Esophagus muscularis mucosa (tissue), 4 donors: ENCODE results near the gene RAG1. TPM values are rescaled to one million over a fixed set of nuclear protein-coding genes. Genes with fewer than 3 reads are reported as not detected.

Experiments
- DNase-seq: peaks from one replicate; pipeline ENCODE4 v3.0.0-alpha.2; 2017; ENCODE audit errors: extremely low spot score
- H3K27ac ChIP-seq, 4 donors: fragments of 200-600 bp; sonication (generic); replicated peaks in 1 of 4; 1 replicate in 3 of 4; 2 replicates in 1 of 4; pipeline ENCODE4 v1.5.1; 2016 to 2019; ENCODE audit warnings: mild to moderate bottlenecking in 1 of 4
- H3K27me3 ChIP-seq, 4 donors: fragments of 200-600 bp; sonication (generic); one replicate each; pipeline versions ENCODE4 v1.5.1 to v1.6.0; 2016 to 2019
- H3K36me3 ChIP-seq, 4 donors: fragments of 200-600 bp; sonication (generic); one replicate each; pipeline ENCODE4 v1.5.1; 2016 to 2019
- H3K4me1 ChIP-seq, 4 donors: fragments of 200-600 bp; sonication (generic); one replicate each; pipeline ENCODE4 v1.5.1; 2016 to 2019
- H3K4me3 ChIP-seq, 4 donors: fragments of 200-600 bp; sonication (generic); 1 replicate in 2 of 4; 2 replicates in 2 of 4; pipeline ENCODE4 v1.5.1; 2016 to 2019; ENCODE audit warnings: mild to moderate bottlenecking in 4 of 4, moderate library complexity in 1 of 4
- H3K9me3 ChIP-seq, 4 donors: fragments of 200-600 bp; sonication (generic); 1 replicate in 3 of 4; 2 replicates in 1 of 4; pipeline ENCODE4 v1.5.1; 2016 to 2019
- EP300 ChIP-seq: sonication (generic); formaldehyde crosslinking; IDR thresholded peaks from one replicate; pipeline ENCODE4 v1.6.1; 2017; ENCODE audit warnings: antibody characterized with exemption
- POLR2A ChIP-seq: fragments of 450-650 bp; IDR thresholded peaks from one replicate; pipeline ENCODE4 v1.6.1; 2017; ENCODE audit warnings: antibody characterized with exemption, moderate library complexity, mild to moderate bottlenecking, low read depth
- POLR2AphosphoS5 ChIP-seq, 2 donors: sonication (generic); formaldehyde crosslinking; IDR thresholded peaks; one replicate each; pipeline ENCODE4 v1.6.1; 2017; ENCODE audit warnings: antibody characterized with exemption in 2 of 2
- WGBS: methylation state at CpG from one replicate; pipeline ENCODE4 v1.1.5; 2018; 5-methylcytosine and 5-hydroxymethylcytosine counted together
- intact Hi-C: fragments of 100-400 bp; cut with DNase I; formaldehyde crosslinking; loops from one replicate; pipeline ENCODE4 v1.15.1; 2023
- total RNA-seq, 4 donors: library from RNA; depleted of rRNA; stranded (reverse); fragments of >200 nt; gene quantifications; one replicate each; pipeline versions ENCODE4 v1.1.0 to v1.2.1, GENCODE V29; 2016
- TF ChIP-seq, protein P1 (sequence below), 3 experiments: fragments of 200-600 bp in 2 of 3; fragments of 450-650 bp in 1 of 3; sonication (generic) in 2 of 3; IDR thresholded peaks; one replicate each; pipeline ENCODE4 v1.5.1; 2017 to 2019; ENCODE audit warnings: antibody characterized with exemption in 3 of 3, mild to moderate bottlenecking in 2 of 3, moderate library complexity in 1 of 3

Gene RAG1
- total RNA-seq, 4 donors from 2014 or later: 0.33 to 0.80 (median 0.56) TPM

DNA sequence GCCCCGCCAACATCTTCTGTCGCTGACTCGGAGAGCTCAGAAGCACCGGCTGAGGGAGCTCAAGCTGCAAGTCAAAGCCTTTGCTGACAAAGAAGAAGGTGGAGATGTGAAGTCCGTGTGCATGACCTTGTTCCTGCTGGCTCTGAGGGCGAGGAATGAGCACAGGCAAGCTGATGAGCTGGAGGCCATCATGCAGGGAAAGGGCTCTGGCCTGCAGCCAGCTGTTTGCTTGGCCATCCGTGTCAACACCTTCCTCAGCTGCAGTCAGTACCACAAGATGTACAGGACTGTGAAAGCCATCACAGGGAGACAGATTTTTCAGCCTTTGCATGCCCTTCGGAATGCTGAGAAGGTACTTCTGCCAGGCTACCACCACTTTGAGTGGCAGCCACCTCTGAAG lies 6.7 kb downstream of the RAG1 start:
- DNase-seq: no peak
- no peak for TF ChIP-seq POLR2AphosphoS5 (IDR thresholded peaks at IDR 0.05)

DNA sequence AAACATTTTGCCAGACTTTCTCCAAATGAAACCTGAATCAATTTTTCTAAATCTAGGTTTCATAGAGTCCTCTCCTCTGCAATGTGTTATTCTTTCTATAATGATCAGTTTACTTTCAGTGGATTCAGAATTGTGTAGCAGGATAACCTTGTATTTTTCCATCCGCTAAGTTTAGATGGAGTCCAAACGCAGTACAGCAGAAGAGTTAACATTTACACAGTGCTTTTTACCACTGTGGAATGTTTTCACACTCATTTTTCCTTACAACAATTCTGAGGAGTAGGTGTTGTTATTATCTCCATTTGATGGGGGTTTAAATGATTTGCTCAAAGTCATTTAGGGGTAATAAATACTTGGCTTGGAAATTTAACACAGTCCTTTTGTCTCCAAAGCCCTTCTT lies 9.6 kb downstream of the RAG1 start:
- intact Hi-C loops: no loop called here
- no peaks in the 10 kb centered on the region for H3K27me3 ChIP-seq
- peaks cover 0 to 14% (median 3%) of the 10 kb centered on the region in 4 donors for H3K36me3 ChIP-seq
- peaks cover 0 to 15% (median 11%) of the 10 kb centered on the region in 4 donors for H3K4me1 ChIP-seq
- H3K9me3 ChIP-seq: no peaks in the 10 kb centered on the region
- no peak overlapping the region for H3K4me3 ChIP-seq
- peak overlapping the region in 3 of 4 donors; percentile 2 to 42 (median 7) for H3K27ac ChIP-seq
- no peak for DNase-seq
- TF ChIP-seq, protein P1, sequence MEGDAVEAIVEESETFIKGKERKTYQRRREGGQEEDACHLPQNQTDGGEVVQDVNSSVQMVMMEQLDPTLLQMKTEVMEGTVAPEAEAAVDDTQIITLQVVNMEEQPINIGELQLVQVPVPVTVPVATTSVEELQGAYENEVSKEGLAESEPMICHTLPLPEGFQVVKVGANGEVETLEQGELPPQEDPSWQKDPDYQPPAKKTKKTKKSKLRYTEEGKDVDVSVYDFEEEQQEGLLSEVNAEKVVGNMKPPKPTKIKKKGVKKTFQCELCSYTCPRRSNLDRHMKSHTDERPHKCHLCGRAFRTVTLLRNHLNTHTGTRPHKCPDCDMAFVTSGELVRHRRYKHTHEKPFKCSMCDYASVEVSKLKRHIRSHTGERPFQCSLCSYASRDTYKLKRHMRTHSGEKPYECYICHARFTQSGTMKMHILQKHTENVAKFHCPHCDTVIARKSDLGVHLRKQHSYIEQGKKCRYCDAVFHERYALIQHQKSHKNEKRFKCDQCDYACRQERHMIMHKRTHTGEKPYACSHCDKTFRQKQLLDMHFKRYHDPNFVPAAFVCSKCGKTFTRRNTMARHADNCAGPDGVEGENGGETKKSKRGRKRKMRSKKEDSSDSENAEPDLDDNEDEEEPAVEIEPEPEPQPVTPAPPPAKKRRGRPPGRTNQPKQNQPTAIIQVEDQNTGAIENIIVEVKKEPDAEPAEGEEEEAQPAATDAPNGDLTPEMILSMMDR (IDR thresholded peaks at IDR 0.05): no peak
- TF ChIP-seq EP300 (no peak), POLR2AphosphoS5 (IDR thresholded peaks at IDR 0.05) (no peak), POLR2A (no peak)
- WGBS: 63% methylated on average over 2 of the region's 2 CpGs

More for the DNA sequence above, 6.7 kb downstream of the RAG1 start:
- no peak overlapping the region for H3K4me3 ChIP-seq
- peaks cover 0 to 15% (median 11%) of the 10 kb centered on the region in 4 donors for H3K4me1 ChIP-seq
- intact Hi-C loops: no loop called here
- H3K36me3 ChIP-seq: peaks cover 0 to 14% (median 3%) of the 10 kb centered on the region in 4 donors
- no peak overlapping the region for H3K27ac ChIP-seq
- WGBS: 94% methylated on average over 7 of the region's 8 CpGs
- H3K9me3 ChIP-seq: no peaks in the 10 kb centered on the region
- no peaks in the 10 kb centered on the region for H3K27me3 ChIP-seq

DNA sequence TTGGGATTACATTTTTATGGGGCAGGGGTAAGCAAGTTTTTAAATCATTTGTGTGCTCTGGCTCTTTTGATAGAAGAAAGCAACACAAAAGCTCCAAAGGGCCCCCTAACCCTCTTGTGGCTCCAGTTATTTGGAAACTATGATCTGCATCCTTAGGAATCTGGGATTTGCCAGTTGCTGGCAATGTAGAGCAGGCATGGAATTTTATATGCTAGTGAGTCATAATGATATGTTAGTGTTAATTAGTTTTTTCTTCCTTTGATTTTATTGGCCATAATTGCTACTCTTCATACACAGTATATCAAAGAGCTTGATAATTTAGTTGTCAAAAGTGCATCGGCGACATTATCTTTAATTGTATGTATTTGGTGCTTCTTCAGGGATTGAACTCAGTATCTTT lies 10.1 kb downstream of the RAG1 start:
- peaks cover 0 to 15% (median 11%) of the 10 kb centered on the region in 4 donors for H3K4me1 ChIP-seq
- H3K27me3 ChIP-seq: no peaks in the 10 kb centered on the region
- H3K9me3 ChIP-seq: no peaks in the 10 kb centered on the region
- no peak overlapping the region for H3K4me3 ChIP-seq
- TF ChIP-seq EP300 (no peak), POLR2A (no peak), POLR2AphosphoS5 (IDR thresholded peaks at IDR 0.05) (no peak)
- peak overlapping the region in 2 of 4 donors; percentile 2 to 42 for H3K27ac ChIP-seq
- 77% methylated on average over 2 of the region's 2 CpGs for WGBS
- peaks cover 0 to 14% (median 3%) of the 10 kb centered on the region in 4 donors for H3K36me3 ChIP-seq
- intact Hi-C loops: no loop called here
- DNase-seq: no peak

DNA sequence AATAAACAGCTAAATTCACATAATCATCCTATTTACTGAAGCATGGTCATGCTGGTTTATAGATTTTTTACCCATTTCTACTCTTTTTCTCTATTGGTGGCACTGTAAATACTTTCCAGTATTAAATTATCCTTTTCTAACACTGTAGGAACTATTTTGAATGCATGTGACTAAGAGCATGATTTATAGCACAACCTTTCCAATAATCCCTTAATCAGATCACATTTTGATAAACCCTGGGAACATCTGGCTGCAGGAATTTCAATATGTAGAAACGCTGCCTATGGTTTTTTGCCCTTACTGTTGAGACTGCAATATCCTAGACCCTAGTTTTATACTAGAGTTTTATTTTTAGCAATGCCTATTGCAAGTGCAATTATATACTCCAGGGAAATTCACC lies 10.7 kb downstream of the RAG1 start:
- no peak overlapping the region for H3K27ac ChIP-seq
- 52% methylated on average over 1 of the region's 1 CpG for WGBS

DNA sequence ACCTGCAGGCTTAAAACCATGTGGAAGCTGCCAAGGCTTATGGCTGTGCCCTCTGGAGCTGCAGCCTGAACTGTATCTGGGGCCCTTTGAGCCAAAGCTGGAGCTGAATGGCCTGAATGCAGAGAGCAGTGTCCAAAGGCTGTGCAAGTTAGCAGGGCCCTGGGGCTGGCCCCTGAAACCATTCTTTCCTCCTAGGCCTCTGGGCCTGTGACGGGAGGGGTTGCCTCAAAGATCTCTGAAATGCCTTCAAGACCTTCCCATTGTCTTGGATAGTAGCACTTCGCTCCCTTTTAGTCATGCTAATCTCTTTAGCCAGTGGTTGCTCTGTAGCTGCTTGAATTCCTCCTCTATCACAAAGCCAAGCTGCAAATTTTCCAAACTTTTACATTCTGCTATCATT lies 13.7 kb downstream of the RAG1 start:
- TF ChIP-seq EP300 (no peak), POLR2A (no peak), POLR2AphosphoS5 (IDR thresholded peaks at IDR 0.05) (no peak)
- TF ChIP-seq, protein P1 (IDR thresholded peaks at IDR 0.05): no peak
- DNase-seq: no peak
- H3K4me1 ChIP-seq: peaks cover 0 to 15% (median 11%) of the 10 kb centered on the region in 4 donors
- no peaks in the 10 kb centered on the region for H3K36me3 ChIP-seq
- intact Hi-C loops: no loop called here
- H3K27me3 ChIP-seq: no peaks in the 10 kb centered on the region
- no peak overlapping the region for H3K27ac ChIP-seq
- 78% methylated on average over 2 of the region's 2 CpGs for WGBS
- H3K9me3 ChIP-seq: no peaks in the 10 kb centered on the region
- no peak overlapping the region for H3K4me3 ChIP-seq

More for the DNA sequence above, 10.7 kb downstream of the RAG1 start:
- peaks cover 0 to 14% (median 2%) of the 10 kb centered on the region in 4 donors for H3K36me3 ChIP-seq
- no peaks in the 10 kb centered on the region for H3K27me3 ChIP-seq
- no peaks in the 10 kb centered on the region for H3K9me3 ChIP-seq
- H3K4me1 ChIP-seq: peaks cover 0 to 15% (median 11%) of the 10 kb centered on the region in 4 donors
- DNase-seq: no peak
- no peak overlapping the region for H3K4me3 ChIP-seq
- intact Hi-C loops: no loop called here
- TF ChIP-seq POLR2AphosphoS5 (IDR thresholded peaks at IDR 0.05): no peak
- TF ChIP-seq POLR2A: no peak
- no peak for TF ChIP-seq EP300
- TF ChIP-seq, protein P1 (IDR thresholded peaks at IDR 0.05): no peak

DNA sequence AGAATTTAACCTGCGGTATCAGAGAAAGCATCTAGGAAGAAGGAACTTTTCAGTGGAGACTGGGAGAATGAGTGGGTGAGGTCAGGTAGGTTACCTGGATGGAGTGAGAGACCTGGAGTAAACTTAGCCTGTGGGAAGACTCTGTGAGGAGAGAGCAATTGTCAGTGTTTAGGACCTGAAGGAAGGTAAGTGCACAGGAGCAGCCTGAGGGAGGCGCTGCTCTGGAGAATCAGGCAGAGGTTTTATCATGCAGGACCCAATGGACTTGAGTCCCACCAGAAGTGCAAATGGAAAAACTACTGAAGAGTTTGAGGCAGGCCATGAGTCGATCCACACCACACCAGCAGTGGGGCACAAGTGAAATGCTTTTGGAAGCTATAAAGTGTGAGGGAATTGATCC lies 15.9 kb downstream of the RAG1 start:
- TF ChIP-seq POLR2AphosphoS5 (IDR thresholded peaks at IDR 0.05): no peak
- TF ChIP-seq, protein P1 (IDR thresholded peaks at IDR 0.05): no peak
- no peak for TF ChIP-seq EP300
- TF ChIP-seq POLR2A: no peak
- Histone ChIP-seq H3K27me3 (no peaks in the 10 kb centered on the region), H3K4me3 (no peak overlapping the region), H3K9me3 (no peaks in the 10 kb centered on the region), H3K4me1 (no peaks in the 10 kb centered on the region), H3K27ac (no peak overlapping the region), H3K36me3 (no peaks in the 10 kb centered on the region)
- DNase-seq: no peak
- WGBS: 62% methylated on average over 3 of the region's 3 CpGs
- intact Hi-C loops: no loop called here
